HG03457 (cell line): ENCODE data around the gene OR52H1.
"Not testable (repeated sequence)": the region's sequence is repeated elsewhere in the genome, so short reads cannot be mapped to it uniquely, and the experiment has no call there.

Experiments
- ATAC-seq: cut with Tn5 transposase; IDR thresholded peaks from one replicate; pipeline ENCODE4 v1.9.1; 2021; ENCODE audit warnings: moderate number of reproducible peaks; ENCODE audit not compliant: unreplicated experiment

OR52H1 gene

DNA sequence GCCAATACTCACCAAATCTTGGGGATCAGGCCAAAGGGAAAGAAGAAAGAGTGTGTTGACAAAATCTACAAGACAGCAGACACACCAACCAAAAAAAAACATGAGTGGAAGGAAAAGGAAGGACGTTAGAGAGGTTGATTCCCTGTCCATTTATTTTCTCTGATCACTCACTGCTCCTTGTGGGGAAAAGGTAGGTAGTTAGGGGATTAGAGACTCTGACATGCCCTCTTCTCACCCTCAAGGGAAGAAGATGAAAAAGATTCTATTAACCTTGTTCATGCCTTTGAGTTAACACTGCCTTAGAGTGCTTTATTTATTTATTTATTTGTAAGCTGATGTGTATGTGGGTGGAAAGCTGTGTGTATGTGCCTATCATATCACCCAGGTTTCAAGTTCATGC lies at the start of gene OR52H1:
OR52H1 (minus strand) TSS at position 101 of the 400 bp plus-strand sequence. CDS start 3,035 bp downstream, outside the sequence.
- no peak for ATAC-seq

DNA sequence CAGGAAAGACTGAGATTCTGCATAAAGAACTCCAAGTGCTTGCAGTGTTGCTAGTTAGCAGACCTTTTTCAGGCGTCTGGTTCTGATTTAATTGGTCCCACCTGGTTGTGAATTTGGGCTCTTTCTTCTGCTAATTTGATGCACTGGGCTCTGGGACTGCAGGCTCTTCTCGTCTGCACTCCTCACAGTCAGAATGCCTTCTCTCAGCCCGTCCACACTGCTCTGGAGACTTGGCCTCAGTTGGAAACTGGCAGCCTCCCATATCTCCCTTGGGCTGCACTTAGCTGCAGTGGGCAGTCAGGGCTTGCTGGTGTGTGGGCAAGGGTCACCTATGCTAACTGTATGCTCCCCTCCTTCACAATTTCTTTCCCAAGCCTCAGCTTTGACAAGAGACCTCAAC lies 49.6 kb upstream of the OR52H1 start:
- no peak for ATAC-seq

DNA sequence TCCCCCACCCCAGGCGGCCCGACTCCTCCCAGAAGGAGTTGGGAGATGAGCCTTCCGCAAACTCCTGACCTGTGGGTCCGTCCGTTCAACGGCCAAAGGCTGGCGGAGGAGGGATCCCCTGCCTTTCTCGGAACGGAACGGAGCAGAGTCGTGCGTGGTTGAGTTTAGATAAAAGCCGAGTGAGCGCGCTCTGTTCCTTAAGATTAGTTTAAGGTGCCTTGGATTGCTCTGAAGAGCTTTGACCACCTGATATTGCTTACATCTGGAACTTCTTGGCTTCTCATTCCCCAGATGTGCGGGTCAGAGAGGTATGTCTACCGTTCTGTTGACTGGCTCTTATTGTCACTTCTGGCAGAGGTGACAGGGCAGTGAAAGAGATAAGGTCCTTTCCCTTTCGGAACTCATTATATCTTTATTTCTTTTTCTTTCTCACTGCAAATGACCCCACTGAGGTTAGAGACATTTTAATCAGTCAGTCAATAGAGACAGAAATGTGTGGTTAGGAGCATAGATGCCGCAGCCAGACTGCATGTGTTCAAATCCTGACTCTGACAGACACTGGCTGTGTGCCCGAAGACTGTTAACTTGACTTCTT lies 48.4 kb upstream of the OR52H1 start, which contains the start of gene TRIM6:
TRIM6 (plus strand) TSS at position 31 of the 595 bp plus-strand sequence; CDS start at position 292, 261 bp downstream.
- no peak for ATAC-seq

DNA sequence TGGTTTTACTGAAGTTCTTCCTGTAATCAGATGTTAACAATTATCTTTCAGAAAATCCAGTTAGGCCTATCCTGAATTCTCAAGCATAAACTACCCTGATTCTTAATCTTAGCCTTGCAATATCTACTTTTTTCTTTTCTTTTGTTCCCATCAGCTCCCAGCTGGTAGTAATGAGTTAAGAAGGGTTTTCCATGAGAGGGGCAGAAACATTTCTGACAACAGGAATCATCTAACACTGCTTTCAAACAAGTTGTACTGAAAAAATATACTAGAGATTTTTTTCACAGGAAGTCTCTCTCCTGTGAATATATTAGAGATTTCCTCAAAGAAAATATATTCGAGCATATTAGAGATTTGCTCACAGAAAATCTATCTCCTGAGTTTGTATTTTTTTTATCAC lies 44.8 kb upstream of the OR52H1 start:
- ATAC-seq, result no peak

DNA sequence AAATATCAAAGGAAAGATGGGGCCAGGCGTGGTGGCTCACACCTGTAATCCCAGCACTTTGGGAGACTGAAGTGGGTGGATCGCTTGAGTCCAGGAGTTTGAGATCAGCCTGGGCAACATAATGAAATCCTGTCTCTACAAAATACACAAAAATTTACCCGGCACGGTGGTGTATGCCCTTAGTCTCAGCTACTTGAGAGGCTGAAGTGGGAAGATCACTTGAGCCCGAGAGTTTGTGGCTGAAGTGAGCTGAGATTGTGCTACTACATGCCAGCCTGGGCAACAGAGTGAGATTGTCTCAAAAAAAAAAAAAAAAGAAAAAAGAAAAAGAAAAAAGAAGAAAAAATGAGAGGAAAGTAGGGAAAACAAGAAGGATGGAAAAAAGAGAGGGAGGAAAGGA lies 44.3 kb upstream of the OR52H1 start:
- no peak for ATAC-seq

DNA sequence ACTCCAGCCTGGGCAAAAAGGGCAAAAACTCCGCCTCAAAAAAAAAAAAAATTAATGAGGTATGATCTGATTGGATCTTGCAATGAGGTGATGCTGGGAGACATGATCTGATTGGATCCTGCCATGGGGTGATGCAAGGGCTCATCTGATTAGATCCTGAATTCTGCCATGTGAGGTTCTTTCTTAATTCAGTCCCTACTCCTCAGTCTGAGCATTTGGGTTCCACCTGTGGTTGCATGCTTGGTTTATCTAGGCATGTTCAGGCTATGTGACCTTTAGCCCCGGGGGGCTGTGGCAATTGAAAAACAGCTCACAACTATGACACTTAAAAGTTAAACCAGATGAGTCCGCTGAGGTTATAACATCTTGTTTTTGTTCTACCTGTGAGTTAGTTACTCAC lies 43.3 kb upstream of the OR52H1 start:
- ATAC-seq, result no peak

DNA sequence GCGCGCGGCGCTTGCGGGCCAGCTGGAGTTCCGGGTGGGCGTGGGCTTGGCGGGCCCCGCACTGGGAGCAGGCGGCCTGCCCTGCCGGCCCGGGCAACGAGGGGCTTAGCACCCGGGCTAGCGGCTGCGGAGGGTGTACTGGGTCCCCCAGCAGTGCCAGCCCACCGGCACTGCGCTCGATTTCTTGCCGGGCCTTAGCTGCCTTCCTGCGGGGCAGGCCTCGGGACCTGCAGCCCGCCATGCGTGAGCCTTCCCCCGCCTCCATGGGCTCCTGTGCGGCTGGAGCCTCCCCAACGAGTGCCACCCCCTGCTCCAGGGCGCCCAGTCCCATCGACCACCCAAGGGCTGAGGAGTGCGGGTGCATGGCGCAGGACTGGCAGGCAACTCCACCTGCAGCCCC lies 41.6 kb upstream of the OR52H1 start:
- not testable (repeated sequence) for ATAC-seq

DNA sequence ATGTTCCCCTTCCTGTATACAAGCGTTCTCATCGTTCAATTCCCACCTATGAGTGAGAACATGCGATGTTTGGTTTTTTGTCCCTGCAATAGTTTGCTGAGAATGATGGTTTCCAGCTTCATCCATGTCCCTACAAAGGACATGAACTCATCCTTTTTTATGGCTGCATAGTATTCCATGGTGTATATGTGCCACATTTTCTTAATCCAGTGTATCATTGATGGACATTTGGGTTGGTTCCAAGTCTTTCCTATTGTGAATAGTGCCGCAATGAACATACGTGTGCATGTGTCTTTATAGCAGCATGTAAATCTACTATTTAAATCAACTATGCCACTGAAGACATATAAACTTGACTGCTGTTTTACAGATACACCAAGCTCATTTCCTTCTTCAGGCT lies 36.1 kb upstream of the OR52H1 start:
- not testable (repeated sequence) for ATAC-seq

DNA sequence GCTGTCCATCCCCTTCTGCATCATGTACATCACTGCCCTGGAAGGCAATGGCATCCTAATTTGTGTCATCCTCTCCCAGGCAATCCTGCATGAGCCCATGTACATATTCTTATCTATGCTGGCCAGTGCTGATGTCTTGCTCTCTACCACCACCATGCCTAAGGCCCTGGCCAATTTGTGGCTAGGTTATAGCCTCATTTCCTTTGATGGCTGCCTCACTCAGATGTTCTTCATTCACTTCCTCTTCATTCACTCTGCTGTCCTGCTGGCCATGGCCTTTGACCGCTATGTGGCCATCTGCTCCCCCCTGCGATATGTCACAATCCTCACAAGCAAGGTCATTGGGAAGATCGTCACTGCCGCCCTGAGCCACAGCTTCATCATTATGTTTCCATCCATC lies 32.7 kb upstream of the OR52H1 start:
- ATAC-seq, result no peak

DNA sequence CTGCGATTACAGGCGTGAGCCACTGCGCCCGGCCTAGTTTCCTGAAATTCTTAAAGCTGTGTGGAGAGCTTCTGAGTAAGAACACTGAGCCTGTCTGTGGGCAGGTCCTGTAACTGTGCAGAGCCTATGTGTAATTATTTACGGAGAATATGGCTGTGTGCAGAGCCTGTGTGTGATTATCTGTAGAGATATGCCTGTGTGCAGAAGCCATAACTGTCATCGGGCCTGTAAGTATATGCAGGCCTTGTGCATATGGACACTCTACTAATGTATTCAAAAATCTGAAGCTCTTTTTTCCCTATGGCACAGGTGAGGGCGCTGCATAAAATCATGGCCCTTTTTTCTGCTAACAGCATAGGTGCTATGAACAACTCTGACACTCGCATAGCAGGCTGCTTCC lies 32.2 kb upstream of the OR52H1 start, which contains the start of gene OR52B6:
OR52B6 (plus strand) TSS at position 301 of the 400 bp plus-strand sequence; CDS start at position 301, 0 bp downstream.
- ATAC-seq, result no peak

DNA sequence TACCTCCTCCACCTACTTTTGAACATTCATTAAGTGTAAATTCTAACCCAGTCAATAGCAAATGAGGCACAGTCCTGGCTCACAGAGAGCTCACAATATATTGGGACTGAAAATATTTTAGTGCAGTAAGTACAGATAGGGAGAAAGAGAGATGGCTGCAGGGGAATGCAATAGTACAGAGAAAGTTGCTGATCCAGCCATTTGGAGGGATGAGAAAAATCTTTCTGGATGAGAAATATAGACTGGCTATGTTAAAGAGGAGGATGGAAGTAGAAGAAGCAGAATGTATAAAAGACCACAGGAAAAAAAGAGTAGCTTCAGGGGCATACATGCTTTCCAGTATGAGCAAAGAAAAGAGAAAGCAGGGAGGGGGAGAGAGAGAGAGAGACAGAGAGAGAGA lies 28.8 kb upstream of the OR52H1 start:
- no peak for ATAC-seq

DNA sequence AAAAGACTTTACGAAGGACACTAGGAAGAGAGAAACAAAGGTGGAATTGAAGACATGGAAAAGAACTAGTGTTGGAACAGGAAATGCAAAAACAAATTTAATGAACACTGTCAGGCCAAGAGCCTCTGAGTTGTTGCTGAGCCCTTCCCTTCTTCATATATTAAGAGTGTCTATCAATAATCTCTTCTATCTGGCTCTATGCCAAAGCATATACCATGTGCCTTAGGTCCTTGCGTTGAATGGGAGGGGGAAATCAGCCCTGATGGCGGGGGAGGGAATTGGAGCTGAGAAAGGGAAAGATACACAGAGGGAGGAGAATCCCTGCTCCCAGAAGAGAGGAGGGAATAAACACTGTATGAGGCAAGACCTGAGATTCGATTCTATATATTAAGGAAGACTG lies 26.8 kb upstream of the OR52H1 start:
- ATAC-seq, result no peak

DNA sequence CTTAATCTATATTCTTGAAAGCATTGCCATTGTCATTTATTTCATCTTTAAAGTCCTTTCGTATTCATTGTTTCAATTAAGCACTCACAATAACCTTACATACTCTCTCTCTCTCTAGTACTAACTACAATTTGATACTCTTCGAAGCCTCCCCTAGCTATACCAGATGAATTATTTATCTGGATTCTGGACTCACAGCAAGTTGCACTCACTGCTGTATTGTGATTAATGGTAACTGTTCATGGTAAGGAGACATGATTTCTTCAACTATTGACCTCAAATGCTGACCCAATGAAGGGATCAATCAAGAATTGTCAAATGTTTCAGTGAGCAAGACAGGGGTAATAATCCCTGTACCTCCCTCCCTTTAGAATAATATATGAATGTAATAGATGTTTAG lies 26.3 kb upstream of the OR52H1 start:
- no peak for ATAC-seq

DNA sequence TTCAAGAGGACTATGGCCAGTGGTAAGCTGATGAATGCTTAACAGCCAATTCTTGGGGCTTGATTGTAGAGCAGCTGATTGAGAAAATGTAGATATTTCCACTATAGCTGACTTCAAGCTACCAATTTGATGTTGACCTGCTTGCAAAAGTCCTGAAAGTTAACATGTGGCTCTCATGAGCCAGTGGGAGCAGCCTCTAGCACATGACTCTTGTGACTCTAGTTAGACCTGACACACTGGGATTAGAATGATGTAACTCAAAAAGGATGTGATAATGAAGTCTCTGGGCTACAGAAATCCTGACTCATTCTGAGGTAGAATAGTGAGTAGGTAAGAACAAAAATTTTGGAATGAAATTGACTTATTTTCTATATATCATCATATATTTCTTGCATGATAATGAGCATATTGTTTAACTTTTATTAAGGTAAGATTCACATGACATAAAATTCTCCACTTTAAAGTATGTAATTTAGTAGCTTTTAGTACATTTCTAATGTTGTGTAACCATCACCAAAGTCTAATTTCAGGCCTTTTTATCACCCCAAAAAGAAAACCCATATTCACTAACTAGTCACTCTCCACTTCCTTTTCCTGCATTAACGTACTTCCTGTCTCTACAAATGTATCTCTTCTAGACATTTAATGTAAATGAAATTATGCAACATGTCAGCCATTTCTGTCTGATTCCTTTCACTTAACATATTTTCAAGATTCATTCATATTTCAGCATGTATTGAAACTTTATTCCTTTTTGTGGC lies 16.1 kb upstream of the OR52H1 start:
- no peak for ATAC-seq

DNA sequence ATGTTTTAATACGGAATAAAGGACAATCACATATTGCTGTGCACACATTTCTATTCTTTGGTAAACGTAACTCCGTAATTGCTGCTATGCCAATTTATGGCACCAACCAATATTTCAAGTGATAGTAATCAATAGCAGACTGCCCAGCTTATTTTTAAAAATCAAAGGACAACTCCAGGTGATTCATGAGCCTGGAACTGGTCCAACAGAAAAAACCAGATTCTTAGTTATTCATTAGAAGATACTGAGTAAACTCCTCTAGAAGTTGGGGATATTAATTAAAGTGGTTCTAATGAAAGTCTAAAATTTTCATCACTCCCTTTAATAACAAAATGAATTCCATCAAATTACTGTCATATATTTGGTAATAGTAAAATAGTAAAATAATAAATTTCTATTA lies 9.4 kb upstream of the OR52H1 start:
- ATAC-seq, result no peak

DNA sequence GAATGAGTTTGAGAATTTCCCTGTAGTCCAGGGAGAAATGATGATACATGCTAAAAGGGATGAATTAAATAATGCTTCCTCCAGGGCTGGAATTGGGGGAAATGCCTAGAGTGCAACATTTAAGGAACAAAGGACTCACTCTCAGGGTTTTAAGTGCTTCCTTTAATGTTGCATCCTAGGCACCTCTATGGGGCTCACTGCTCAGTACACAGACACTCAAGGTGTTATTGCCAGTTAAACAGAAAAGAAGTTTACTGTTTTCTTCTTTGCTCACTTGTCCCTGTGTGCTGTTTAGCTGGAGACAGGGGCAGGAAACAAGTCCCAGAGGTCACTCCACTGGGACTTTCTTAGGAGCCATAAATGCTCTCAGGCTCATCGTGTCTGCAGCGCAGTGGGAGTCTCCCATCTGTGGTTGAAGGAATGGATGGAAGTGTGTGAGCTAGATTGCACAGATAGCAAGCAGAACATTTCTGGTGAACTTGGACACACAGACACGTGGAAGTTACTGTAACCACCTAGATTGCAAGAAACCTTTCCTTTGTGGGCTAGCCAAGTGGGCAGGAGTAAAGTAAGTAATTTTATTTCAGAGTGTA lies 8.4 kb upstream of the OR52H1 start:
- no peak for ATAC-seq

DNA sequence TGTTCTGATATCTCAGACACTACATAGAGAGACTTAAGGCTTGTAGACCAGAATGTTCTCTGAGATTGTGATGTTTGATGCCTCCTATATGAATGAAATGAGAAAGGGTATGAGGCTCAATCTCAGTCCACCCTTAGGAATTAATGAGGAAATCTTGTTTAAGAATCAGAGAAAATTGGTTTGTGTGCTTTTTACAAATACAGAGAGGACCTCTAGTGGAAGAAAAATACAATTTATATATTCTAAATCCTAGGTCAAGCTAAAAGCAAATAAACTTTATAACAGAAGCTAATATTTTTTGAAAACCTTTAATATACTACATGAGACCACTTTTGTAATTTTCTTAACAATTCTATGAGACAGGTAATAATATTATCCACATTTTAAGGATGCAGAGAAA lies 5.0 kb upstream of the OR52H1 start:
- ATAC-seq, result no peak

DNA sequence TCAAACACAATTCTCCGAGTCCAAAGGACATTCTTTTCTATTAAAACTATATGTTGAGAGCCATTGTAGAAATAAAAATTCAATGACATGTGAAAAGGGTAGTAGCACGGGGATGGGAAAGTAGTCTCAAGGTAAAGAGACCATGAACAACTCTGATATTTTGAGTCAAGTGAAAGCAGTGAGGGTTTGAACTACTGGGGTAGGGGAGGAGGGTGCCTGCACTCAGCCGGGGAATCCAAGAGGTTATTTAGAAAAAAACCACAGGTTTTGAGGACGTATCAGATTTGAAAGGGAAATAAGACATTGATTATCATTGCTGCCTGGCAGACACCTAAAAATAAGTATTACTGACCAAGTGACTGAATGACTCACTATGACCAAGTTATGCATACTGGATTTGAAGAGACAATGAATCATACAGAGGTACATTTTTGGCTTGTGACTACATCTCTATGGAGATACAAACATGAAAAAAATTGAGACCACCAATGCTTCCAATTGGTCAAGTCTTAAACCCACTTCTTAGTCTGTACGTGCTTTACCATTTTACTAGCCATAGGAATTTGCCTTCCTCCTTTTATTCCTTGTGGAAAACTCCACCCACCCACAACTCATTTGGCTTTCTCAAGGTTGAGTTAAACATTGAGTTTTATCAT lies 2.2 kb upstream of the OR52H1 start:
- ATAC-seq, result no peak

DNA sequence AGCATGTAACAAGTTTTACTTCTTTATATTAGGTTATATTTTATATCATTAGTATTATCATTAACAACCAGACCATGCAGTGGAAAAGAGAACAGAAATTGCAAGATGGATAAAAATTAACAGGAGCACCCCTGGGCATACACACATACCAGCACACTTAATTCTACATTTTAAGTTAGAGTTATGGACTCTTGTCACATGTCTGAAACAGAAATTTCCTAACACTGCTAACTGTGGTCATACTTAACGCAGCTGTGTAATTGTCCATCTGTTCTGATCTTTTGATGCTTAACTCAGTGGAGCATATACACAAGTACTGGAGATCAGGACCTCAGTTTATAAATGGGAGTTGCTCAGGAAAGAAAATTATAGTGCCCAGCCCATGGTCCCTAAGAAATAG lies 358 bp downstream of the OR52H1 start:
- ATAC-seq, result peak; percentile 64

DNA sequence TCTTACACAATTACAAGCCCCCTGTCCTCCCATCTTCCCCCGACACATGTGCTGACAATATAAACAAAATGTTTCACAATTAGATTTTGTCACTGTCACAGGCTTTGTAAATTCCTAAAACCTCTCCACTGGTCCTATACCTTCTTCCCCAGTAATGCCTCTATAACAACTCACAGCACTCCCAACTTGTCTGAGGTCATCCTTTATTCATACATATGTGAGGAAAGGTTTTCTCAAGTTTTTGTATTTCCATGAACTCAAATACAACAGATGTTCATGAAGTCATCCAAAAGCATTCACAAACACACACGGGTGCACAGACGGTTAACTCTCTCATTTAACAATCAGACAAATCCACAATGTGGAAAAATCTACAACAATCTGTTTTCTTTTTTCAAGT lies 1.9 kb downstream of the OR52H1 start:
- no peak for ATAC-seq

DNA sequence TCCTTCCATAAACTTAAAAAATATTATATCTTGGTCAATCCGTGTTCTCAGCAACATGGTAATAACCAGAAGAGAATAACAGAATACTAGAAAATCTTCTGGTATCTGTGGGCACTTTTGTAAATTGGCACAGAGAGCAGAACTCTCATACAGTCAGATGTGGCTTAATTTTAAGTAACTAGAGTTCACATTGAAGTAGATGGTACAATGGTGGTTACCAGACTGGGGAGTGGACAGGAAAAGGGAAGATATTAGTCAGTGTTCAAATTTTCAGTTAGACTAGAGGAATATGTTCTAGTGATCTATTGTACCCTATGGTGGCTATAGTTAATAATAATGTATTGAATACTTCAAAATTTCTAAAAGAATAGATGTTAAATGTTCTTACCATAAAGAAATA lies 6.9 kb downstream of the OR52H1 start:
- ATAC-seq, result no peak

DNA sequence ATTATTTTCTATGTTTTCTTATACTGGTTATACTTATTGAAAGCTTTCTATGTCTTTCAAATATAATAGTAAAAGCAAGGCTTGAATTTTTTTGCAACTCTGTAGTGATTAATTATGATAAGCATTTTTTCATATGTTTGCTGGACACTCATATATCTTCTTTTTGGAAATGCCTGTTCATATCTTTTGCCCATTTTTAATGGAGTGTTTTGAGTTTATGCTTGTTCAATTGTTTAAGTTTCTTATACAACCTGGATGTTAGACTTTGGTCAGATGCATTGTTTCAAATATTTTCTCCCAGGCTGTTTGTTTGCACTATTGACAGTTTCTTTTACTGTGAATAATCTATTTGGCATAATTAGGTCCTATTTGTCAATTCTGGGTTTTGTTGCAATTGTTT lies 11.9 kb downstream of the OR52H1 start:
- no peak for ATAC-seq
